GM10266 (cell line): Measurements from ENCODE around the gene JARID2.

Experiments
- DNase-seq: peaks from one replicate; pipeline ENCODE4 v3.0.0; 2012; ENCODE audit errors: extremely low spot score
- TF ChIP-seq, protein P1 (sequence below): IDR thresholded peaks from 2 replicates; pipeline ENCODE4 v1.5.1; 2012; ENCODE audit warnings: mild to moderate bottlenecking, low read depth; ENCODE audit not compliant: control insufficient read depth, insufficient read depth; ENCODE audit errors: missing control alignments

The JARID2 gene

DNA sequence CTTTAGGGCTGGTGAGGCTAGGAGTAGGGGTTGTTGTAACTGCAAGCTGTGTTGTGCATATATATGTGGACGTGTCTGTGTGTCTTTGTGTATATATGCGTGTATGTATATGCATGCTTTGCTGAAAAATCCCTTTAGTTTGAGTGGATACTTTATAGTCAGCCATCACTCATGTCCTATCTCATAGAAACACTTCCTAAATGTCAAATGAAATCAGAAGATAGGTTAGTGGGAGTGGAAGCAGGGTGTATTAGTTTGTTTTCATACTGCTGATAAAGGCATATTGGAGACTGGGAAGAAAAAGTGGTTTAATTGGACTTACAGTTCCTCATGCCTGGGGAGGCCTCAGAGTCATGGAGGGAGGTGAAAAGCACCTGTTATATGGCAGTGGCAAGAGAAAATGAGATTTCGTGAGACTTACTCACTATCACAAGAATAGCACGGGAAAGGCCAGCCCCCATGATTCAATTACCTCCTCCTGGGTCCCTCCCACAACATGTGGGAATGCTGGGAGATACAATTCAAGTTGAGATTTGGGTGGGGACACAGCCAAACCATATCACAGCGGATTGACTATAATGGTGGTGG, 131.1 kb downstream of the JARID2 start:
- no peak for DNase-seq
- TF ChIP-seq, protein P1, sequence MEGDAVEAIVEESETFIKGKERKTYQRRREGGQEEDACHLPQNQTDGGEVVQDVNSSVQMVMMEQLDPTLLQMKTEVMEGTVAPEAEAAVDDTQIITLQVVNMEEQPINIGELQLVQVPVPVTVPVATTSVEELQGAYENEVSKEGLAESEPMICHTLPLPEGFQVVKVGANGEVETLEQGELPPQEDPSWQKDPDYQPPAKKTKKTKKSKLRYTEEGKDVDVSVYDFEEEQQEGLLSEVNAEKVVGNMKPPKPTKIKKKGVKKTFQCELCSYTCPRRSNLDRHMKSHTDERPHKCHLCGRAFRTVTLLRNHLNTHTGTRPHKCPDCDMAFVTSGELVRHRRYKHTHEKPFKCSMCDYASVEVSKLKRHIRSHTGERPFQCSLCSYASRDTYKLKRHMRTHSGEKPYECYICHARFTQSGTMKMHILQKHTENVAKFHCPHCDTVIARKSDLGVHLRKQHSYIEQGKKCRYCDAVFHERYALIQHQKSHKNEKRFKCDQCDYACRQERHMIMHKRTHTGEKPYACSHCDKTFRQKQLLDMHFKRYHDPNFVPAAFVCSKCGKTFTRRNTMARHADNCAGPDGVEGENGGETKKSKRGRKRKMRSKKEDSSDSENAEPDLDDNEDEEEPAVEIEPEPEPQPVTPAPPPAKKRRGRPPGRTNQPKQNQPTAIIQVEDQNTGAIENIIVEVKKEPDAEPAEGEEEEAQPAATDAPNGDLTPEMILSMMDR, result no peak

DNA sequence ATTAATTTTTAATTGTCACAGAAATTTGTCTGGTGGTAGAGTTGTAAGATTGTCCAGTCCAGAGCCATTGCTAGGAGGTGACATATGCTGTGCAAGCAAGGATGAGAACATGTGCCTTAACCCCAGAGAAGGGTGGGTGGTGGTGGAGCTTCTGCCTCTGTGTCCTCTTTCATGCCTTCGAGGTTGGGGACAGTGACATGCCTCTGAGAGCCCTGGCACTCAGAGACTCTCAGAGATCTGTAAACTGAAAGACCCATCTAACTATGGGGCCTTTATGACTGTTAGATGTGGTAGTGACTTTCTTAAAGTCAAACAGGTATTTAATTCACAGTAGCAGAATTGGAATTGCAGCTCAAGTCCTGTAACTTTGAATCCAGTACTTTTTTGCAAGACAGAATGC, 132.4 kb downstream of the JARID2 start:
- TF ChIP-seq, protein P1, result no peak

DNA sequence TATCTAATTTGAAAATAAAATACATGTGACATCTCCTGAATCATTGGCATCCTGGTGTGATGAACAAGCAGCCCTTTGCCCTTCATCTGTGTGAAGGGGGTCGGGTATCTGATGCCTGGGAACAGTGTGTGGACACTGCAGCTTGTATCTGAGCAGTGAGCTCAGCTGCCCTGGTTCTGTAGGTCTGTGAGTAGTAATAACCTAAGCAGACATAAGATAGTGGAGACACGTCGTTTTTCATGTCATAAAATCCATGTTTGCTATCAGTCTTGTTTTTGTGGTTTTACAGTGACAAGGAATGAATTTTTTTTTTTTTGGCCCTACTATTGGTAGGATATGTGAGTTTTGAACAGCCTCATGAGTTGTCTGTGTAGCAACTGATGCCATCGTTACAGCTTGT, 133.0 kb downstream of the JARID2 start:
- TF ChIP-seq, protein P1, result no peak
- DNase-seq, result no peak

More for the DNA sequence above, 132.4 kb downstream of the JARID2 start:
- no peak for DNase-seq

DNA sequence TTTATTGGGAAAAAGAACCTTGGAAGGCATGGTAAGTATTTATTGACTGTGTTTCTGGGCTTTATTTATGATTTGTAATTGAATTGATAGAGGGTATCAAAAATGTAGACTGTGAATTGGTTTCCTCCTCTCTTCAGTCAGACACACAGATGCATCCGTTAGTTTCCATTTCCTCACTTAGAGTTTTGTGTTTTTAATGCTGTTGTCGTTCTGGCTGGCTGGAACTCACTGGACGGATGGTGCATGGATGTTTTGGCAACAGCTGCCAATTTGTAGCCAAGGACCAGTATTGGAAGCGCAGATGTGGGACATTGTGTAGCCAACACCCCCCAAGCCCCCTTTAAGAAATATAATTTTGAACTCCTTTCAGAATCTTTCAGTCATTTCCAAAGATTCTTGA, 134.5 kb downstream of the JARID2 start:
- no peak for DNase-seq
- TF ChIP-seq, protein P1, result no peak

DNA sequence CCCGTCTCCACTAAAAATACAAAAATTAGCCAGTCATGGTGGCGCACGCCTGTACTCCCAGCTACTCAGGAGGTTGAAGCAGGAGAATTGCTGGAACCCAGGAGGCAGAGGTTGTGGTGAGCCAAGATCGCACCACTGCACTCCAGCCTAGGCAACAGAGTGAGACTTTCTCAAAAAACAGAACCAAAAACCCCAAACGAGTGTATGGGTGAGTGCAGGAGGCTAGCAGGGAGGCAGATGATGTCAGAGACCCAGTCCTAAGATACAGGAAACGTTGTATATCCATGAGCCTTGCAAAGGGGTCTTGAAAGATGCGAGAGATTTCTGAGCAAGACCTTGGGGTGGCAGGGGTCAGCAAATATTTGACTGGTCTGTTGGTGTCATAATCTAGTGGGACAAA, 136.2 kb downstream of the JARID2 start:
- TF ChIP-seq, protein P1, result no peak
- no peak for DNase-seq

DNA sequence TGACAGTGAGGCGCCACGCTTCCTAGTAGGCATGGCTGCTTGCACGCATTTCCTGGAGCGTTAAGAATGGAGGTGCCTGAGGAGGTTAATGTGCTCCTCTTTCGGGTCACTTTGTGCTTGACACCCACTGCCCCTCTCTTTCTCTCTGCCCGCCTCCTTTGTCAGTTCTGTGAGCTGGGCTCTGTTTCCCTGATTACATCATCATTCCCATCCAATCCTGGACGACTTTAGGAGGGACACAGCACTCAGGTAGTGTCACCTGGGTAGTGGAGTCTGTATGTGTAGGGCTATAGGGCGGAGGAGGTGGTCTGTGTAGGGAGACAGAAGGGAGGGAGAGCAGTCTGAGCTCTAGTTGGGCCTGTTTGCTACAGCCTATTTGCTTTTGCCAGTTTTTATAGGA, 136.8 kb downstream of the JARID2 start:
- DNase-seq, result no peak
- TF ChIP-seq, protein P1, result no peak

DNA sequence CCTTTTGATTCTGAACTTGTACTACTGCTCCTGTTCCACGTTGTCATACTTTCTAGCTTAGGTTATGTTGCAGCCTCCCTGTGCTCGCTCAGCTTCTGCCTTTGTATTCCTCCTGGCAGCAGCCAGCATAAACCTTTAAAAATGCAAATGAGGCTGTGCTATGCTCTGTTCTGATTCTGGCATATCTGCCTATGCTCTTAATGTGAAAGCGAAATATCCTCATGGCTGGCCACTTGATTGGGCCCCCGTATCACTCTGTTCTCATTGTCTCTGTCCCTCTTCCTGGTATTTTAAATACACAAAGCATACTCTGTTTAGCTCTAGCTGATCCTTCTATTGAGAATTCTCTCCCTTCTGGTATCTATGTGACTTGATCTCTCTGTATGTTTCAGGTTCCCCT, 139.0 kb downstream of the JARID2 start:
- DNase-seq, result no peak
- TF ChIP-seq, protein P1, result no peak
